Measurements from ENCODE around the gene OPHN1.
"Not testable (repeated sequence)": the region's sequence is repeated elsewhere in the genome, so short reads cannot be mapped to it uniquely, and the experiment has no call there.

The OPHN1 gene

GRCh38 chrX:68072041-68072440 is 361.3 kb downstream of the OPHN1 start:
- no peak for DNase-seq (ENCODE audit: low read depth in 2 of 2)

- not testable (repeated sequence) for DNase-seq (ENCODE audit: low read depth in 2 of 2)
Measured at GRCh38 chrX:68070119-68070518, 363.2 kb downstream of the OPHN1 start.

GRCh38 chrX:68061206-68061535 is 372.1 kb downstream of the OPHN1 start:
- no peak for DNase-seq (ENCODE audit: low read depth in 2 of 2)

GRCh38 chrX:68060506-68061205 is 372.6 kb downstream of the OPHN1 start:
- DNase-seq (ENCODE audit: low read depth in 2 of 2), result no peak

- no peak for DNase-seq (ENCODE audit: low read depth in 2 of 2)
Measured at GRCh38 chrX:68059469-68059868, 373.8 kb downstream of the OPHN1 start.

GRCh38 chrX:68049466-68049865 is 383.8 kb downstream of the OPHN1 start:
- peak in 1 of 2 experiments; percentile 1 for DNase-seq (ENCODE audit: low read depth in 2 of 2)

GRCh38 chrX:68048774-68049173 is 384.5 kb downstream of the OPHN1 start:
- DNase-seq (ENCODE audit: low read depth in 2 of 2), result no peak

GRCh38 chrX:68045008-68045577 is 388.2 kb downstream of the OPHN1 start:
- DNase-seq (ENCODE audit: low read depth in 2 of 2), result no peak

GRCh38 chrX:68043713-68044438 is 389.4 kb downstream of the OPHN1 start:
- DNase-seq (ENCODE audit: low read depth in 2 of 2), result no peak

GRCh38 chrX:68041110-68041509 is 392.2 kb downstream of the OPHN1 start:
- DNase-seq (ENCODE audit: low read depth in 2 of 2), result no peak

- DNase-seq (ENCODE audit: low read depth in 2 of 2), result no peak
Measured at GRCh38 chrX:68018248-68019203, 414.8 kb downstream of the OPHN1 start.

GRCh38 chrX:67998540-67998939 is 434.8 kb downstream of the OPHN1 start:
- no peak for DNase-seq (ENCODE audit: low read depth in 2 of 2)

Measured in fibroblast of skin of left biceps (primary cell).